ENCODE measurements around the gene ARV1.
"Not testable (repeated sequence)": the region's sequence is repeated elsewhere in the genome, so short reads cannot be mapped to it uniquely, and the experiment has no call there.

Gene ARV1

GRCh38 chr1:231046730-231047395 is 68.0 kb downstream of the ARV1 start:
- ChIA-PET POLR2A (interaction anchor here (1.1 kb wide), 1 partner anchor 10 kb away, joined by 3 read pairs; no protein-coding TSS in a partner anchor), CTCF (interaction anchor here (1.0 kb wide), 1 partner anchor 19 kb away, joined by 3 read pairs; no protein-coding TSS in a partner anchor)
- H3K36me3 ChIP-seq (ENCODE audit: control insufficient read depth in 4 of 4, insufficient read depth in 4 of 4, low read length in 3 of 4) = no peaks in the 10 kb centered on the region
- no peak for DNase-seq
- no peak overlapping the region for H3K4me3 ChIP-seq (ENCODE audit: control insufficient read depth in 1 of 7, extremely low read depth in 1 of 7, insufficient read depth in 4 of 7, low read depth in 2 of 7, low read length in 6 of 7)
- H3K4me1 ChIP-seq (ENCODE audit: control extremely low read depth in 1 of 4, control insufficient read depth in 4 of 4, insufficient read depth in 4 of 4, low read length in 3 of 4) = no peaks in the 10 kb centered on the region
- H3K9me3 ChIP-seq (ENCODE audit: control extremely low read depth in 1 of 5, control insufficient read depth in 4 of 5, insufficient read depth in 2 of 5, low read depth in 1 of 5, low read length in 4 of 5) = peaks cover 0 to 13% (median 5%) of the 10 kb centered on the region in 5 experiments
- H3K27me3 ChIP-seq (replicated peaks in 2 of 5; ENCODE audit: control insufficient read depth in 4 of 5, insufficient read depth in 5 of 5, low read length in 4 of 5) = no peaks in the 10 kb centered on the region
- 67% methylated on average over 1 of the region's 2 CpGs for WGBS (ENCODE audit: insufficient coverage)
- H3K27ac ChIP-seq (ENCODE audit: insufficient read depth in 1 of 2, low read depth in 1 of 2, low read length in 2 of 2, poor library complexity in 1 of 2, severe bottlenecking in 2 of 2) = no peak overlapping the region

- H3K4me1 ChIP-seq (ENCODE audit: control extremely low read depth in 1 of 4, control insufficient read depth in 4 of 4, insufficient read depth in 4 of 4, low read length in 3 of 4); H3K27me3 ChIP-seq (replicated peaks in 2 of 5; ENCODE audit: control insufficient read depth in 4 of 5, insufficient read depth in 5 of 5, low read length in 4 of 5); H3K27ac ChIP-seq (ENCODE audit: insufficient read depth in 1 of 2, low read depth in 1 of 2, low read length in 2 of 2, poor library complexity in 1 of 2, severe bottlenecking in 2 of 2); H3K36me3 ChIP-seq (ENCODE audit: control insufficient read depth in 4 of 4, insufficient read depth in 4 of 4, low read length in 3 of 4); CTCF ChIA-PET; H3K4me3 ChIP-seq (ENCODE audit: control insufficient read depth in 1 of 7, extremely low read depth in 1 of 7, insufficient read depth in 4 of 7, low read depth in 2 of 7, low read length in 6 of 7); DNase-seq; POLR2A ChIA-PET: not testable (repeated sequence)
- H3K9me3 ChIP-seq (ENCODE audit: control extremely low read depth in 1 of 5, control insufficient read depth in 4 of 5, insufficient read depth in 2 of 5, low read depth in 1 of 5, low read length in 4 of 5) = peaks cover 0 to 13% (median 5%) of the 10 kb centered on the region in 5 experiments
Measured at GRCh38 chr1:231047529-231047928, 68.6 kb downstream of the ARV1 start.

GRCh38 chr1:231048419-231048818 is 69.5 kb downstream of the ARV1 start:
- H3K4me3 ChIP-seq (ENCODE audit: control insufficient read depth in 1 of 7, extremely low read depth in 1 of 7, insufficient read depth in 4 of 7, low read depth in 2 of 7, low read length in 6 of 7); POLR2A ChIA-PET; CTCF ChIA-PET; DNase-seq; H3K4me1 ChIP-seq (ENCODE audit: control extremely low read depth in 1 of 4, control insufficient read depth in 4 of 4, insufficient read depth in 4 of 4, low read length in 3 of 4); H3K36me3 ChIP-seq (ENCODE audit: control insufficient read depth in 4 of 4, insufficient read depth in 4 of 4, low read length in 3 of 4); H3K27ac ChIP-seq (ENCODE audit: insufficient read depth in 1 of 2, low read depth in 1 of 2, low read length in 2 of 2, poor library complexity in 1 of 2, severe bottlenecking in 2 of 2); H3K27me3 ChIP-seq (replicated peaks in 2 of 5; ENCODE audit: control insufficient read depth in 4 of 5, insufficient read depth in 5 of 5, low read length in 4 of 5): not testable (repeated sequence)
- H3K9me3 ChIP-seq (ENCODE audit: control extremely low read depth in 1 of 5, control insufficient read depth in 4 of 5, insufficient read depth in 2 of 5, low read depth in 1 of 5, low read length in 4 of 5) = peaks cover 0 to 12% (median 5%) of the 10 kb centered on the region in 5 experiments
- whole genome bisulfite sequencing (ENCODE audit: insufficient coverage) = 100% methylated on average over 5 of the region's 9 CpGs

GRCh38 chr1:231049121-231049979 is 70.5 kb downstream of the ARV1 start:
- Histone ChIP-seq H3K9me3 (ENCODE audit: control extremely low read depth in 1 of 5, control insufficient read depth in 4 of 5, insufficient read depth in 2 of 5, low read depth in 1 of 5, low read length in 4 of 5) (peaks cover 0 to 11% (median 5%) of the 10 kb centered on the region in 5 experiments), H3K4me3 (ENCODE audit: control insufficient read depth in 1 of 7, extremely low read depth in 1 of 7, insufficient read depth in 4 of 7, low read depth in 2 of 7, low read length in 6 of 7) (no peak overlapping the region), H3K27me3 (replicated peaks in 2 of 5; ENCODE audit: control insufficient read depth in 4 of 5, insufficient read depth in 5 of 5, low read length in 4 of 5) (no peaks in the 10 kb centered on the region), H3K27ac (ENCODE audit: insufficient read depth in 1 of 2, low read depth in 1 of 2, low read length in 2 of 2, poor library complexity in 1 of 2, severe bottlenecking in 2 of 2) (no peak overlapping the region), H3K36me3 (ENCODE audit: control insufficient read depth in 4 of 4, insufficient read depth in 4 of 4, low read length in 3 of 4) (no peaks in the 10 kb centered on the region), H3K4me1 (ENCODE audit: control extremely low read depth in 1 of 4, control insufficient read depth in 4 of 4, insufficient read depth in 4 of 4, low read length in 3 of 4) (peaks cover 5 to 18% (median 14%) of the 10 kb centered on the region in 4 experiments)
- 79% methylated on average over 8 of the region's 10 CpGs for WGBS (ENCODE audit: insufficient coverage)
- DNase-seq = no peak
- CTCF ChIA-PET = no interaction called here
- POLR2A ChIA-PET = no interaction called here
